Measurements from ENCODE around the gene CARMIL1. TPM values are rescaled to one million over a fixed set of nuclear protein-coding genes. Genes with fewer than 3 reads are reported as not detected.
"Not testable (repeated sequence)": the region's sequence is repeated elsewhere in the genome, so short reads cannot be mapped to it uniquely, and the experiment has no call there.

The CARMIL1 gene
- polyA plus RNA-seq, 4 donors = 97.2 to 123 (median 113) TPM

GRCh38 chr6:25365154-25365553, 86.0 kb downstream of the CARMIL1 start:
- no peak for DNase-seq (ENCODE audit: low read depth in 4 of 4, low spot score in 3 of 4)

- no peak for DNase-seq (ENCODE audit: low read depth in 4 of 4, low spot score in 3 of 4)
These were observed 87.8 kb downstream of the CARMIL1 start for GRCh38 chr6:25366903-25367545.

GRCh38 chr6:25369036-25369432, 89.9 kb downstream of the CARMIL1 start:
- DNase-seq (ENCODE audit: low read depth in 4 of 4, low spot score in 3 of 4) = no peak

GRCh38 chr6:25369433-25370177, 90.4 kb downstream of the CARMIL1 start:
- DNase-seq (ENCODE audit: low read depth in 4 of 4, low spot score in 3 of 4) = no peak

GRCh38 chr6:25370178-25371036, 91.2 kb downstream of the CARMIL1 start:
- DNase-seq (ENCODE audit: low read depth in 4 of 4, low spot score in 3 of 4) = no peak

- no peak for DNase-seq (ENCODE audit: low read depth in 4 of 4, low spot score in 3 of 4)
These were observed 91.8 kb downstream of the CARMIL1 start for GRCh38 chr6:25371037-25371347.

- no peak for DNase-seq (ENCODE audit: low read depth in 4 of 4, low spot score in 3 of 4)
These were observed 96.0 kb downstream of the CARMIL1 start for GRCh38 chr6:25375125-25375524.

- DNase-seq (ENCODE audit: low read depth in 4 of 4, low spot score in 3 of 4) = no peak
These were observed 98.5 kb downstream of the CARMIL1 start for GRCh38 chr6:25377664-25378063.

GRCh38 chr6:25381077-25381476, 101.9 kb downstream of the CARMIL1 start:
- DNase-seq (ENCODE audit: low read depth in 4 of 4, low spot score in 3 of 4) = no peak

GRCh38 chr6:25382476-25382875, 103.3 kb downstream of the CARMIL1 start:
- DNase-seq (ENCODE audit: low read depth in 4 of 4, low spot score in 3 of 4) = not testable (repeated sequence)

GRCh38 chr6:25384234-25384633, 105.1 kb downstream of the CARMIL1 start:
- DNase-seq (ENCODE audit: low read depth in 4 of 4, low spot score in 3 of 4) = no peak

- no peak for DNase-seq (ENCODE audit: low read depth in 4 of 4, low spot score in 3 of 4)
These were observed 105.8 kb downstream of the CARMIL1 start for GRCh38 chr6:25384967-25385366.

GRCh38 chr6:25387483-25387882, 108.3 kb downstream of the CARMIL1 start:
- DNase-seq (ENCODE audit: low read depth in 4 of 4, low spot score in 3 of 4) = no peak

GRCh38 chr6:25387911-25388310, 108.7 kb downstream of the CARMIL1 start:
- no peak for DNase-seq (ENCODE audit: low read depth in 4 of 4, low spot score in 3 of 4)

GRCh38 chr6:25388776-25389175, 109.6 kb downstream of the CARMIL1 start:
- no peak for DNase-seq (ENCODE audit: low read depth in 4 of 4, low spot score in 3 of 4)

GRCh38 chr6:25389471-25389870, 110.3 kb downstream of the CARMIL1 start:
- DNase-seq (ENCODE audit: low read depth in 4 of 4, low spot score in 3 of 4) = no peak

GRCh38 chr6:25392372-25392771, 113.2 kb downstream of the CARMIL1 start:
- DNase-seq (ENCODE audit: low read depth in 4 of 4, low spot score in 3 of 4) = no peak

- DNase-seq (ENCODE audit: low read depth in 4 of 4, low spot score in 3 of 4) = no peak
These were observed 116.6 kb downstream of the CARMIL1 start for GRCh38 chr6:25395731-25396130.

GRCh38 chr6:25397406-25397805, 118.2 kb downstream of the CARMIL1 start:
- DNase-seq (ENCODE audit: low read depth in 4 of 4, low spot score in 3 of 4) = no peak

- DNase-seq (ENCODE audit: low read depth in 4 of 4, low spot score in 3 of 4) = no peak
These were observed 120.7 kb downstream of the CARMIL1 start for GRCh38 chr6:25399885-25400284.

GRCh38 chr6:25401711-25402110, 122.5 kb downstream of the CARMIL1 start:
- DNase-seq (ENCODE audit: low read depth in 4 of 4, low spot score in 3 of 4) = no peak

GRCh38 chr6:25402125-25402524, 123.0 kb downstream of the CARMIL1 start:
- DNase-seq (ENCODE audit: low read depth in 4 of 4, low spot score in 3 of 4) = no peak

Data from right renal pelvis (tissue), 4 donors.